ENCODE data around the gene GSK3B. TPM values are rescaled to one million over a fixed set of nuclear protein-coding genes. Genes with fewer than 3 reads are reported as not detected.

GSK3B gene
- total RNA-seq, 6 experiments from 2014 or later, result 14.4 to 19.4 (median 18.4) TPM

- no peaks in the 10 kb centered on the region for H3K9me3 ChIP-seq
- no peaks in the 10 kb centered on the region for H3K27me3 ChIP-seq
- H3K4me1 ChIP-seq, result peaks cover 0 to 3% (median 0%) of the 10 kb centered on the region in 4 donors
- intact Hi-C loops (cut with DNase I), result no loop called here
- no peak for DNase-seq
- H3K27ac ChIP-seq, result no peak overlapping the region
- H3K36me3 ChIP-seq, result no peaks in the 10 kb centered on the region
- 75% methylated on average over 4 of the region's 4 CpGs for WGBS (ENCODE audit: insufficient coverage, low coverage, low lambda C conversion rate, missing lambda C conversion rate)
- H3K4me3 ChIP-seq, result no peak overlapping the region
- no peak for TF ChIP-seq CTCF (IDR thresholded peaks at IDR 0.05)
- no peak for TF ChIP-seq POLR2A (IDR thresholded peaks at IDR 0.05)
- ATAC-seq, result no peak
Measured at GRCh38 chr3:120027226-120027625, 67.0 kb downstream of the GSK3B start.

DNA sequence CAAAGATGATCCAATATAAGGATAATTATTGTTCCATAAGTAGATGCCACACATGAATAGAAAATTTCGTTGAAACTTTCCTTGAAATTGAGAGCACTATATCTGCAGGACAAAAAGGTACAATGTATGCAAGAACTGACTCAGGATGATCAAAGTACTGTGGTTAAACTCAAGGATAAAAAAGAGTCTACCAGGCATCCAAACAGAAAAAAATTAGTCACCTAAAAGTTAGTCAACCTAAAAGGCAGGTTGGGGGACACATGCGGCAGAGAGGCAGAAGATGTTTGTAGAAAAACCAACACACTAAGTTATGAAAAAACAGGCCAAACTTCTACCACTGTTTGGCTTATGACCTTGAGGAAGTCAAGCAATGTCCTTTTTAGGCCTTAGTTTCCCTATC, 68.7 kb downstream of the GSK3B start:
- WGBS (ENCODE audit: insufficient coverage, low coverage, low lambda C conversion rate, missing lambda C conversion rate), result 88% methylated on average over 2 of the region's 2 CpGs
- Histone ChIP-seq H3K27ac (no peak overlapping the region), H3K27me3 (no peaks in the 10 kb centered on the region), H3K36me3 (no peaks in the 10 kb centered on the region), H3K9me3 (no peaks in the 10 kb centered on the region), H3K4me1 (peaks cover 0 to 3% (median 0%) of the 10 kb centered on the region in 4 donors), H3K4me3 (no peak overlapping the region)
- no peak for DNase-seq
- intact Hi-C loops (cut with DNase I), result no loop called here
- no peak for ATAC-seq
- TF ChIP-seq CTCF (IDR thresholded peaks at IDR 0.05) (no peak), POLR2A (IDR thresholded peaks at IDR 0.05) (no peak)

DNA sequence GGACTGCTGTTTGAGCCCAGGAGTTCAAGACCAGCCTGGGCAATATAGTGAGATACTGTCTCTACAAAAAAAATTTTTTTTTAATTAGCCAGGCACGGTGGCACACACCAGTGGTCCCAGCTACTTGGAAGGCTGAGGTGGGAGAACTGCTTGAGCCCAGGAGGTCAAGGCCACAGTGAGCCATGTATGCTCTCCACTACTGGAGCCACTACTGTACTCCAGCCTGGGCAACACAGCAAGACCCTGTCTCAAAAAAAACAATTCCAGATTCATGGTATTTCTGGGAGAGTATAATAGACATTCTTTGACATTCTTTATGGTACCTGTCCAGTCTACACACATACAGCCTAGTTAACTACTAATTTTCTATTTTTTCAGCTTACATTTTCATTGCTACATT, 70.1 kb downstream of the GSK3B start:
- no peak for TF ChIP-seq POLR2A (IDR thresholded peaks at IDR 0.05)
- TF ChIP-seq CTCF (IDR thresholded peaks at IDR 0.05), result no peak
- DNase-seq (no peak), ATAC-seq (no peak)

GRCh38 chr3:120022729-120023128, 71.5 kb downstream of the GSK3B start:
- Histone ChIP-seq H3K36me3 (no peaks in the 10 kb centered on the region), H3K4me1 (peaks cover 0 to 3% (median 0%) of the 10 kb centered on the region in 4 donors), H3K27me3 (no peaks in the 10 kb centered on the region), H3K27ac (no peak overlapping the region), H3K9me3 (no peaks in the 10 kb centered on the region), H3K4me3 (no peak overlapping the region)
- 68% methylated on average over 2 of the region's 2 CpGs for WGBS (ENCODE audit: insufficient coverage, low coverage, low lambda C conversion rate, missing lambda C conversion rate)
- no peak for TF ChIP-seq CTCF (IDR thresholded peaks at IDR 0.05)
- TF ChIP-seq POLR2A (IDR thresholded peaks at IDR 0.05), result no peak
- intact Hi-C loops (cut with DNase I), result no loop called here
- ATAC-seq (no peak), DNase-seq (no peak)

More for the DNA sequence above, 70.1 kb downstream of the GSK3B start:
- Histone ChIP-seq H3K27ac (no peak overlapping the region), H3K4me3 (no peak overlapping the region), H3K36me3 (no peaks in the 10 kb centered on the region), H3K27me3 (no peaks in the 10 kb centered on the region), H3K4me1 (peaks cover 0 to 3% (median 0%) of the 10 kb centered on the region in 4 donors), H3K9me3 (no peaks in the 10 kb centered on the region)
- intact Hi-C loops (cut with DNase I), result no loop called here
- WGBS (ENCODE audit: insufficient coverage, low coverage, low lambda C conversion rate, missing lambda C conversion rate), result 100% methylated on average over 1 of the region's 1 CpG

DNA sequence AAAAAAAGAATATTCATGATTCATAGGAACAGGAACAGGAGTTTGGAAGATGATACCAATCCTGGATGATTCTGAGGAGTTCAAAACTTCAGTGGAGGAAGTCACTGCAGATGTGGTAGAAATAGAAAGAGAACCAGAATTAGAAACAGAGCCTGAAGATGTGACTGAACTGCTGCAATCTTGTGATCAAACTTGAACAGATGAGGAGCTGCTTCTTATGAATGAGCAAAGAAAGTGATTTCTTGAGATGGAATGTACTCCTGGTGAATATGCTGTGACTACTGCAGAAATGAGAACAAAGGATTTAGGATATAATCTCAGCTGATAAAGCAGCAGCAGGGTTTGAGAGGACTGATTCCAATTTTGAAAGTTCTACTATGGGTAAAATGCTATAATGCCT, 72.7 kb downstream of the GSK3B start:
- H3K9me3 ChIP-seq, result no peaks in the 10 kb centered on the region
- no peaks in the 10 kb centered on the region for H3K4me1 ChIP-seq

More for the DNA sequence above, 72.7 kb downstream of the GSK3B start:
- H3K36me3 ChIP-seq, result no peaks in the 10 kb centered on the region
- no peaks in the 10 kb centered on the region for H3K27me3 ChIP-seq
- no peak overlapping the region for H3K27ac ChIP-seq
- no peak for TF ChIP-seq CTCF (IDR thresholded peaks at IDR 0.05)
- no peak for TF ChIP-seq POLR2A (IDR thresholded peaks at IDR 0.05)
- H3K4me3 ChIP-seq, result no peak overlapping the region
- ATAC-seq (no peak), DNase-seq (no peak)
- intact Hi-C loops (cut with DNase I), result no loop called here
